ENCODE measurements around the gene FERMT1.

GRCh38 chr20:6140947-6141346, 18.1 kb upstream of the FERMT1 start:
- no peak for TF ChIP-seq EZH2 (IDR thresholded peaks at IDR 0.05; ENCODE audit: insufficient read depth, low read length)
- peak; percentile 18 for TF ChIP-seq CTCF (IDR thresholded peaks at IDR 0.05; ENCODE audit: insufficient read depth, low read depth, low read length)

Data from astrocyte (in vitro differentiated cells and primary cell).